ENCODE data around the gene TYW5.

Gene TYW5

DNA sequence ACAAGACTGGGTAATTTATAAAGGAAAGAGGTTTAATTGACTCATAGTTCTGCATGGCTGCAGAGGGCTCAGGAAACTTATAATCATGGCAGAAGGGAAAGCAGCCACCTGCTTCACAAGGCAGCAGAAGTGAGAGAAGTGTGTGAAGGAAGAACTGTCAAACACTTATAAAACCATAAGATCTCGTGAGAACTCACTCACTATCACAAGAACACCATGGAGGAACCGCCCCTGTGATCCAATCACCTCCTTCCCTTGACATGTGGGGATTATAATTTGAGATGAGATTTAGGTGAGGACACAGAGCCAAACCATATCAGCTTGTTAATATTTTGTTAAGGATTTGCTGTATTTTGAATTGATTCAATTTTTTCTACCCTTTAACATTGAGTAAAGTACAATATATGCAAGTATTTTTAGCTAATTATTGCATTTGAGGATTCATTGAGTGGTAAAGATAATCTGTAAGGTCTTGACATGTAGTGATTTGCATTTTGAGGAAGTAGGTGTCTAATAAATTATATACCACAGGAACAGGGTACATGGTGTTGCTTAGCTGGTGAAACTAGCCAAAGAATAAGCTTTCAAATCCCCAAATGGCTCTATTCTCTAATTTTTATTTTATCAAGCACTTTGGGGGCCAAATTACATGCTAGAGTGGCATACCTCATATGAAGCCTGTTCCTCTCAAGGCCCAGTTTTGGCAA lies 48.1 kb downstream of the TYW5 start:
- no peak overlapping the region for H3K4me3 ChIP-seq (ENCODE audit: insufficient read depth, low read depth, low read length, poor library complexity, severe bottlenecking)
- no peak for DNase-seq
- H3K9me3 ChIP-seq (ENCODE audit: control insufficient read depth, low read length), result no peaks in the 10 kb centered on the region
- no peak overlapping the region for H3K27ac ChIP-seq (ENCODE audit: insufficient read depth, low read length, poor library complexity, severe bottlenecking)
- H3K27me3 ChIP-seq (replicated peaks; ENCODE audit: control insufficient read depth, insufficient read depth, low read length, poor library complexity, severe bottlenecking), result no peaks in the 10 kb centered on the region
- peaks cover 1% of the 10 kb centered on the region for H3K4me1 ChIP-seq (ENCODE audit: control insufficient read depth, insufficient read depth, low read length, poor library complexity, severe bottlenecking)
- H3K36me3 ChIP-seq (ENCODE audit: control insufficient read depth, insufficient read depth, low read length), result no peaks in the 10 kb centered on the region

DNA sequence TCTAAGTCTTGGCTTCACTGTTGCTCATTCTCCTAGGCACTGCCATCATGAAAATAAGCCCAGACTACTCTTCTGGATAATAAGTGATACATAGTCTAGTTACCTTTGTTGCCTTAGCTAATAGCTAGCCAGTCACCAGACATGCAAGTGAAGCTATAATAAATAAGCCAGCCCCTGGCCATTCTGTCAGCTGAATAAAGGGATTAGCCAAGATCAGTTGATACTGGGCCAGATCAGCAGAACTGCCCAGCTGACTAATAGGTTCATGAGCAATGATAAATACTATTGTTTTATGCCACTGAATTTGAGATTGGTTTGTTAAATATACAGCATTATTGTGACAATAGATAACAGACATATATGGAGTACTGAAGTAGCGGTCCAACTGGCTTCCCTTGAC lies 52.2 kb downstream of the TYW5 start:
- Histone ChIP-seq H3K36me3 (ENCODE audit: control insufficient read depth, insufficient read depth, low read length) (no peaks in the 10 kb centered on the region), H3K4me1 (ENCODE audit: control insufficient read depth, insufficient read depth, low read length, poor library complexity, severe bottlenecking) (no peaks in the 10 kb centered on the region), H3K27ac (ENCODE audit: insufficient read depth, low read length, poor library complexity, severe bottlenecking) (no peak overlapping the region), H3K4me3 (ENCODE audit: insufficient read depth, low read depth, low read length, poor library complexity, severe bottlenecking) (no peak overlapping the region), H3K27me3 (replicated peaks; ENCODE audit: control insufficient read depth, insufficient read depth, low read length, poor library complexity, severe bottlenecking) (no peaks in the 10 kb centered on the region), H3K9me3 (ENCODE audit: control insufficient read depth, low read length) (no peaks in the 10 kb centered on the region)
- DNase-seq, result no peak

DNA sequence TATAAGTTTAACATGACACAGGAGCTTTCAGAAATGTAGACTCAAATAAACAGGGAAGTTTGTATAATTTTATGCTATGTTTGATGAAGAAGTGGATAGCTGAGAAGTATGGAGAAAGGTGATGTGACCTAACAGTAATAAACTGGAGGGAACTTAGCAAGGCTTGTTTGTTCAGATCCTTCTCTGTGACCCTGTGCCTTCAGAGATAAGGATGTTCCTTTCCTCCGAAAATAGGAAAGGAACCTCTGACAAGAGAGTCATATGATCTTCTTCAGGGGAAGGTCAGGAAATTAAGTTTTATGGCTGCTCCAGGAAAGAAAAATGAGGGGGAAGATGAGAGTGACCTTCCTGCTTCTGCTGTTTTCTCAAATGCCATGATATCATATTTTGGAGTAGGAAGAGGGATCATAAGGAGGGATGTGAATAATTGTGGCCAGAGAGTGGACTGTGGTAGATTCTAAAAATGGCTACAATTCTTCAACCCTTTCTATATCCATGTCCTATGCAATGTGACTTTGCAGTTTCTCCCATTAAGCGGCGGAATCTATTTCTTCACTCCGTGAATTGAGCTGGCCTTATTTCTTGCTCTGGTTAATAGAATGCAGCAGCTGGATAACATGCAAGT lies 52.7 kb downstream of the TYW5 start:
- no peak for DNase-seq
- H3K9me3 ChIP-seq (ENCODE audit: control insufficient read depth, low read length), result no peaks in the 10 kb centered on the region
- no peaks in the 10 kb centered on the region for H3K4me1 ChIP-seq (ENCODE audit: control insufficient read depth, insufficient read depth, low read length, poor library complexity, severe bottlenecking)
- H3K27me3 ChIP-seq (replicated peaks; ENCODE audit: control insufficient read depth, insufficient read depth, low read length, poor library complexity, severe bottlenecking), result no peaks in the 10 kb centered on the region
- H3K4me3 ChIP-seq (ENCODE audit: insufficient read depth, low read depth, low read length, poor library complexity, severe bottlenecking), result no peak overlapping the region
- no peaks in the 10 kb centered on the region for H3K36me3 ChIP-seq (ENCODE audit: control insufficient read depth, insufficient read depth, low read length)
- H3K27ac ChIP-seq (ENCODE audit: insufficient read depth, low read length, poor library complexity, severe bottlenecking), result no peak overlapping the region

DNA sequence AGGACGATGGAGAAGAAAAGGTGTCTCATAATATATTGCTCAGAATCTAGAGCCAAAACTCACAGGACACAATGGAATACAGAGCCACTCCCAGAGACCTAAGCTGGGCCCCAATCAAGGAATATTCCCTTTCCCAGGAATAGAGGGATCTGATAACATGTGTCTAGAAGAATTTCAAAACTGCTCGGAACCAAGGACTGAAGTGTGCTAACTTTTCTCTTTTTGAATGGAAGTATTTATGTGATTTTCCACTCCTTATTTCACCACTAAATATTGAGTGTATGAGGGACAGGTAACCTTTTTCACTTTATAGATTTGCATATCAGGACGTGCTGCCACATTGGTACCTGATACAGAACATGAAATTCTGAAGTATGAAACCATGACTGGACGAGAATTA lies 53.3 kb downstream of the TYW5 start:
- no peaks in the 10 kb centered on the region for H3K27me3 ChIP-seq (replicated peaks; ENCODE audit: control insufficient read depth, insufficient read depth, low read length, poor library complexity, severe bottlenecking)
- no peaks in the 10 kb centered on the region for H3K4me1 ChIP-seq (ENCODE audit: control insufficient read depth, insufficient read depth, low read length, poor library complexity, severe bottlenecking)
- no peaks in the 10 kb centered on the region for H3K9me3 ChIP-seq (ENCODE audit: control insufficient read depth, low read length)
- no peaks in the 10 kb centered on the region for H3K36me3 ChIP-seq (ENCODE audit: control insufficient read depth, insufficient read depth, low read length)
- no peak overlapping the region for H3K4me3 ChIP-seq (ENCODE audit: insufficient read depth, low read depth, low read length, poor library complexity, severe bottlenecking)
- H3K27ac ChIP-seq (ENCODE audit: insufficient read depth, low read length, poor library complexity, severe bottlenecking), result no peak overlapping the region
- DNase-seq, result no peak

DNA sequence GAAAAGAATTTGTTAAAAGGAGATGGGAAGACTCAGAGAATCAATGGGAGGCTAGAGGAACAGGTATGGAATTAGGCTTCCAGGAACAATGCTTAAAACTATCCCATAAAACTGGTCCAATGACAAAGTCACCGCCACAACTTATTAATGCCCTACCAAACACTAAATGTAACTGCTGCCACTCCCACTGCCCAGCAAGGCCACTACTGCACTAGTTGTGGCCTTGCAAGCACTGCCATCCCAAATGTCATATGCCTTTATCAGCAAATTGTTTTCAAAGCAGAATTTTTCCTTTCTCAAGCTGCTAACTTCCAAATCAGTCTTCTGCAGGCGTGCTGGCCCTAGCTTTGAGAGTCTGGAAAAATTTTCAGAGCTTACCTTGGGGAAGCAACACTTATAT lies 58.7 kb downstream of the TYW5 start:
- DNase-seq, result no peak
- H3K27ac ChIP-seq (ENCODE audit: insufficient read depth, low read length, poor library complexity, severe bottlenecking), result no peak overlapping the region
- H3K9me3 ChIP-seq (ENCODE audit: control insufficient read depth, low read length), result no peaks in the 10 kb centered on the region
- no peaks in the 10 kb centered on the region for H3K27me3 ChIP-seq (replicated peaks; ENCODE audit: control insufficient read depth, insufficient read depth, low read length, poor library complexity, severe bottlenecking)
- no peaks in the 10 kb centered on the region for H3K36me3 ChIP-seq (ENCODE audit: control insufficient read depth, insufficient read depth, low read length)
- H3K4me1 ChIP-seq (ENCODE audit: control insufficient read depth, insufficient read depth, low read length, poor library complexity, severe bottlenecking), result no peaks in the 10 kb centered on the region
- no peak overlapping the region for H3K4me3 ChIP-seq (ENCODE audit: insufficient read depth, low read depth, low read length, poor library complexity, severe bottlenecking)

DNA sequence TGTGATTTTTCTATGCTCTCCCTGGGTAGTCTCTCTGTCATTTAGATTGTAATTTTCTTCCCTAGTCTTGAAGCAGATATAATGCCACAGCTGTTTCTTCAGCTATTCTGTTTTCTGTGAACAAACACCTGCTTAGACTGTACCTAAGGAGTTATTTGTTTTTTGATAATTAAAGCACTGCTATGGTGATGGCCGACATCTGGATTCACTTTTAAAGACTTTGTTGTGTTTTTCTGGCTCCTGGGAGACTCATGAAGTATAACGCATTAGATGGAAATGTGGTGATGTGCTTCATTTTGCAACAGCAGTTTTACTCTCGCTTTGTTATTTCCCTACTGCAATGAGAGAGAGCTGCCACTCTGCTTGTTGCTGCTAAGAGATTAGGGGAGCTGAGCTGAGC lies 59.9 kb downstream of the TYW5 start:
- no peak overlapping the region for H3K4me3 ChIP-seq (ENCODE audit: insufficient read depth, low read depth, low read length, poor library complexity, severe bottlenecking)
- no peaks in the 10 kb centered on the region for H3K36me3 ChIP-seq (ENCODE audit: control insufficient read depth, insufficient read depth, low read length)
- H3K27me3 ChIP-seq (replicated peaks; ENCODE audit: control insufficient read depth, insufficient read depth, low read length, poor library complexity, severe bottlenecking), result no peaks in the 10 kb centered on the region
- DNase-seq, result no peak
- H3K4me1 ChIP-seq (ENCODE audit: control insufficient read depth, insufficient read depth, low read length, poor library complexity, severe bottlenecking), result no peaks in the 10 kb centered on the region
- H3K9me3 ChIP-seq (ENCODE audit: control insufficient read depth, low read length), result no peaks in the 10 kb centered on the region
- no peak overlapping the region for H3K27ac ChIP-seq (ENCODE audit: insufficient read depth, low read length, poor library complexity, severe bottlenecking)

DNA sequence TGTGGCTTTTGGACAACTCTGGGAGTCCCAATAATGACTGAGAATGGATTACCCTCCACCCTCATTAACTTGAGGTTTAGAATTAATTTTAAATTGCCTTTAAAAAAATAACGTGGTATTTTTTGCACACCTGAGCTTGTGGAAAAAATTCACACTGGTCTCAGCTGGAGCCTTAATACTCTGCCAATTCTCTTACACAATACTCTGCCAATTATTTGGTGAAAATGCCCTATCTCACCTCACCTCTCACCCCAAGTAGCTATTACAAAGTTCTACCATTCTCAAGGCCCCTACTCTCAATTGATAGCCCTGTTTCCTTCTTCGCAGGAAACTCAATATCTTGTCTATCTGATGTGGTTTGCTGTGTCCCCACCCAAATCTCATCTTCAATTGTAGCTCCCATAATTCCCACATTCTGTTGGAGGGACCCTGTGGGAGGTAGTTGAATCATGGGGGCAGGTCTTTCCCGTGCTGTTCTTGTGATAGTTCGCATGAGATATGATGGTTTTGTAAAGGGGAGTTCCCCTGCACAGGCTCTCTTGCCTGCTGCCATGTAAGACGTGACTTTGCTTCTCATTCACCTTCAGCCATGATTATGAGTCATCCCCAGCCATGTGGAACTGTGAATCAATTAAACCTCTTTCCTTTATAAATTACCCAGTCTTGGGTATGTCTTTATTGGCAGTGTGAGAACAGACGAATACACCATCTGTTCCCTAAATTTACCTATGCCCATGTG lies 71.6 kb downstream of the TYW5 start:
- Histone ChIP-seq H3K9me3 (ENCODE audit: control insufficient read depth, low read length) (no peaks in the 10 kb centered on the region), H3K4me3 (ENCODE audit: insufficient read depth, low read depth, low read length, poor library complexity, severe bottlenecking) (no peak overlapping the region), H3K4me1 (ENCODE audit: control insufficient read depth, insufficient read depth, low read length, poor library complexity, severe bottlenecking) (no peaks in the 10 kb centered on the region), H3K27me3 (replicated peaks; ENCODE audit: control insufficient read depth, insufficient read depth, low read length, poor library complexity, severe bottlenecking) (no peaks in the 10 kb centered on the region), H3K27ac (ENCODE audit: insufficient read depth, low read length, poor library complexity, severe bottlenecking) (no peak overlapping the region), H3K36me3 (ENCODE audit: control insufficient read depth, insufficient read depth, low read length) (no peaks in the 10 kb centered on the region)
- no peak for DNase-seq

DNA sequence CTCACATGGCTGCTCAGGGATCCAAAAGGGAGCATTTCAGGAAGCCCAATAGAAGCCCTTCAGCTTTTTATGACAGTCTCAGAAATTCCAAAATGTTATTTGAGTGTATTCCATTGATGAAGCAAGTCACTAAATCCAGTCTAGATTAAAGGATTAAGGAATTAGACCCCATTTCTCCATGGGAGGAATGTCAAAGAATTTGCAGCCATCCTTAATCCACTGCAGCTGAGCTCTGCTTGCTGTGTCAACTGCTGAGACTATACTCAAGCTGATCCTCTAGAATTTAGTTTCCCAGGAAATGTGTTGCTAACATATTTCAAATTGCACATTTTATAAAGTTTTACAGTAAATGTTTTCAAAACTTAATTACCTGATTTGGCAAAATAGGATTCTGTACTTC lies 72.6 kb downstream of the TYW5 start:
- H3K4me1 ChIP-seq (ENCODE audit: control insufficient read depth, insufficient read depth, low read length, poor library complexity, severe bottlenecking), result no peaks in the 10 kb centered on the region
- H3K27ac ChIP-seq (ENCODE audit: insufficient read depth, low read length, poor library complexity, severe bottlenecking), result no peak overlapping the region
- H3K27me3 ChIP-seq (replicated peaks; ENCODE audit: control insufficient read depth, insufficient read depth, low read length, poor library complexity, severe bottlenecking), result no peaks in the 10 kb centered on the region
- no peaks in the 10 kb centered on the region for H3K36me3 ChIP-seq (ENCODE audit: control insufficient read depth, insufficient read depth, low read length)
- DNase-seq, result no peak
- no peaks in the 10 kb centered on the region for H3K9me3 ChIP-seq (ENCODE audit: control insufficient read depth, low read length)
- no peak overlapping the region for H3K4me3 ChIP-seq (ENCODE audit: insufficient read depth, low read depth, low read length, poor library complexity, severe bottlenecking)

Measured in effector memory CD4-positive, alpha-beta T cell (primary cell).